Right atrium auricular region (tissue), 2 donors: ENCODE results near the gene OPTN. TPM values are rescaled to one million over a fixed set of nuclear protein-coding genes. Genes with fewer than 3 reads are reported as not detected.

ENCODE experiments used
- DNase-seq: peaks from one replicate; pipeline ENCODE4 v3.0.0-alpha.2; 2019; ENCODE audit warnings: low spot score
- H3K27ac ChIP-seq, 2 donors: fragments of 200-600 bp; sonication (generic); 1 replicate in 1 of 2; 2 replicates in 1 of 2; pipeline ENCODE4 v1.5.1; 2016 to 2019
- H3K27me3 ChIP-seq, 2 donors: fragments of 200-600 bp; sonication (generic); one replicate each; pipeline versions ENCODE4 v1.5.1 to v1.6.0; 2017 to 2019
- H3K36me3 ChIP-seq: fragments of 200-600 bp; sonication (generic); one replicate; pipeline ENCODE4 v1.5.1; 2016
- H3K4me1 ChIP-seq, 2 donors: fragments of 200-600 bp; sonication (generic); one replicate each; pipeline versions ENCODE4 v1.5.1 to v1.6.0; 2017 to 2019
- H3K4me3 ChIP-seq, 2 donors: fragments of 200-600 bp; sonication (generic); 1 replicate in 1 of 2; 2 replicates in 1 of 2; pipeline ENCODE4 v1.5.1; 2017 to 2019; ENCODE audit warnings: mild to moderate bottlenecking in 1 of 2, moderate library complexity in 1 of 2
- H3K9me3 ChIP-seq, 2 donors: fragments of 200-600 bp; sonication (generic); one replicate each; pipeline ENCODE4 v1.5.1; 2019
- total RNA-seq, 2 donors: library from RNA; depleted of rRNA; stranded (reverse); fragments of >200 nt; gene quantifications; one replicate each; pipeline ENCODE4 v1.1.0, GENCODE V29; 2016
- TF ChIP-seq, protein P1 (sequence below), 2 donors: fragments of 200-600 bp; sonication (generic); IDR thresholded peaks; one replicate each; pipeline ENCODE4 v1.5.1; 2019; ENCODE audit warnings: antibody characterized with exemption in 2 of 2

OPTN gene
- total RNA-seq, 2 donors from 2014 or later = 67.9 to 82.7 TPM

DNA sequence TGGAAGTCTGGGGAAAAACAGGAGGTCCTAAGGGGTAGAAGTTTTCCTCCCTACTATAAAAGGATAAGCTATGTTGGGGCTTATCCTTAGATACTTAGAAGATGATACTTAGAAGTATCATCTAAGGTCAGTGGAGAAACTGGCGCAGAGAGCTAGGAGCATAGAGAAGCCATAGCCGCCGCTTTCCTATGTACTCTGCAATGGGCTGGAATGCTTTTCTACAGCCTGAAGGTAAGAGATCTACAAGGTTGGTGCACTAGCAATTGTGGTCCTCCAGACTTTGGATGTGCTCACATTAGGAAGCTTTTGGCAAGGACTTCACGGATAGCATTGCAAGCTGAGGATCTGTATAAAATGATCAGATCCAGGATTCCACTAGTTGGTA, 12.4 kb upstream of the OPTN start:
- H3K4me3 ChIP-seq = no peak overlapping the region
- peaks cover 0 to 9% of the 10 kb centered on the region in 2 donors for H3K4me1 ChIP-seq
- H3K27ac ChIP-seq = no peak overlapping the region
- peaks cover 0 to 14% of the 10 kb centered on the region in 2 donors for H3K9me3 ChIP-seq
- no peak for DNase-seq
- TF ChIP-seq, protein P1, sequence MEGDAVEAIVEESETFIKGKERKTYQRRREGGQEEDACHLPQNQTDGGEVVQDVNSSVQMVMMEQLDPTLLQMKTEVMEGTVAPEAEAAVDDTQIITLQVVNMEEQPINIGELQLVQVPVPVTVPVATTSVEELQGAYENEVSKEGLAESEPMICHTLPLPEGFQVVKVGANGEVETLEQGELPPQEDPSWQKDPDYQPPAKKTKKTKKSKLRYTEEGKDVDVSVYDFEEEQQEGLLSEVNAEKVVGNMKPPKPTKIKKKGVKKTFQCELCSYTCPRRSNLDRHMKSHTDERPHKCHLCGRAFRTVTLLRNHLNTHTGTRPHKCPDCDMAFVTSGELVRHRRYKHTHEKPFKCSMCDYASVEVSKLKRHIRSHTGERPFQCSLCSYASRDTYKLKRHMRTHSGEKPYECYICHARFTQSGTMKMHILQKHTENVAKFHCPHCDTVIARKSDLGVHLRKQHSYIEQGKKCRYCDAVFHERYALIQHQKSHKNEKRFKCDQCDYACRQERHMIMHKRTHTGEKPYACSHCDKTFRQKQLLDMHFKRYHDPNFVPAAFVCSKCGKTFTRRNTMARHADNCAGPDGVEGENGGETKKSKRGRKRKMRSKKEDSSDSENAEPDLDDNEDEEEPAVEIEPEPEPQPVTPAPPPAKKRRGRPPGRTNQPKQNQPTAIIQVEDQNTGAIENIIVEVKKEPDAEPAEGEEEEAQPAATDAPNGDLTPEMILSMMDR (IDR thresholded peaks at IDR 0.05) = no peak
- H3K36me3 ChIP-seq = no peaks in the 10 kb centered on the region
- H3K27me3 ChIP-seq = no peaks in the 10 kb centered on the region

DNA sequence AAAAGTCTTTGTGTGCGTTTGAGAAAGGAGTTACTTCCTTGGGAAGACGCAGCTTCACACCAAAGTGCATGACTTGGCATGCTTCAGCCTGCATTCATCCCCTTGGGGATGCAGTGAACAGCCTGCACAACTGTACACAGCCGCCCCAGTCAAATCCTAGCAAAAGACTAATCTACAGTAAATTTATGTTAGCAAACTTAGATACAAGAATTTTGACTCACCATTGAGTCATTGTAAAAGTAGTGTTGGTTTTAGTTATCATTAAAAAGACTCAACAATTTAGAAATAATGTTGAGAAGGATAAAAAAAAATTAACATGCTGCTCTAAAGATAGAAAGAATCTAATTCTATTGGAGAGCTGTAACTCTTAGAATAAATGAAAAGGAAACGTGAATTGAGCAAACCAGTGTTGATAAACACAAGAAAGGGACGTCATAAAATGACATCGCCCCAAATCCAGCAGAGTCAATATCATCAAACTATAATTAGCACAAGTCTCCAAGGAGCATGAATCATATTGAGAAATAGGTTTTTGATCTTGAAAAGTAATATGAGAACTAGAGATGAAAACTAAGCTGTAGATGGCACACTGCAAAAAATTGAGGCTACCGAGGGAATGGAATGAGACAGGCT, 11.9 kb upstream of the OPTN start:
- H3K4me1 ChIP-seq = peaks cover 0 to 11% of the 10 kb centered on the region in 2 donors
- no peak overlapping the region for H3K27ac ChIP-seq
- H3K4me3 ChIP-seq = no peak overlapping the region
- H3K27me3 ChIP-seq = no peaks in the 10 kb centered on the region
- TF ChIP-seq, protein P1 (IDR thresholded peaks at IDR 0.05) = no peak
- no peak for DNase-seq
- peaks cover 0 to 11% of the 10 kb centered on the region in 2 donors for H3K9me3 ChIP-seq
- H3K36me3 ChIP-seq = no peaks in the 10 kb centered on the region

DNA sequence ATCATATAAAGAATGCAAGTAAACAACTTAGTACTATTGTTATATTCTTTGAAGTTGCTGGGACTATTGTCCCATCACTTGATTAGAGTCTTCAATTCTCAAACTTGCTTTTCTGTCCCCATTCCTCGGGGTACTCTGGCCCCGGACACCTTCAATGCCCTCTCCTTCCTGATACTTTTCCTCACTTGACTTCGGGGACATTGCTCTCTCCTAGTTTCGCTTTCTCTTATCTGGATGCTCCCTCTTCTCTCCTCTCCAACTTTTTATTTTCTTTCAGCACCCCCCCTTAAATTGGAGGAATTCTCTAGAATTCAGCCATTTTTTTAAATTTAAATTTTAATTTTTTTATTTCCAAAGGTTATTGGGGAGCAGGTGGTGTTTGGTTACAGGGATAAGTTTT, 10.6 kb upstream of the OPTN start:
- no peak for DNase-seq
- Histone ChIP-seq H3K27ac (no peak overlapping the region), H3K4me3 (no peak overlapping the region), H3K4me1 (peaks cover 0 to 11% of the 10 kb centered on the region in 2 donors), H3K27me3 (no peaks in the 10 kb centered on the region), H3K9me3 (peaks cover 0 to 4% of the 10 kb centered on the region in 2 donors), H3K36me3 (no peaks in the 10 kb centered on the region)
- TF ChIP-seq, protein P1 (IDR thresholded peaks at IDR 0.05) = no peak

DNA sequence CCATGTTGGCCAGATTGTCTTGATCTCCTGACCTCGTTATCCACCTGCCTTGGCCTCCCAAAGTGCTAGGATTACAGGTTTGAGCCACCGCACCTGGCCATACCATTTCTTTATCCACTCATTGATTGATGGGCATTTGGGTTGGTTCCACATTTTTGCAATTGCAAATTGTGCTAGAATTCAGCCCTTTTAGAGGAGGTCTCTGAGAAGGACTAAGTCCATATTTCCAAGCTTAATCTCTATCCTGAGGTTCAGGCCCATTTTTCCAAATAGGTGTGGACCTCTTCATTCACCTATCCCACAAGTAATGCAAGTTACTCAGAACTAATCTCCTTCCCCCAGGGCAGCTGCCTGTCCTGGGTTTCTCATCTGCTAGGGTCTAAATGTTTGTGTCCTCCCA, 9.7 kb upstream of the OPTN start:
- Histone ChIP-seq H3K27ac (no peak overlapping the region), H3K36me3 (no peaks in the 10 kb centered on the region), H3K4me1 (peaks cover 0 to 11% of the 10 kb centered on the region in 2 donors), H3K9me3 (no peaks in the 10 kb centered on the region), H3K27me3 (no peaks in the 10 kb centered on the region), H3K4me3 (no peak overlapping the region)
- TF ChIP-seq, protein P1 (IDR thresholded peaks at IDR 0.05) = no peak
- DNase-seq = no peak

DNA sequence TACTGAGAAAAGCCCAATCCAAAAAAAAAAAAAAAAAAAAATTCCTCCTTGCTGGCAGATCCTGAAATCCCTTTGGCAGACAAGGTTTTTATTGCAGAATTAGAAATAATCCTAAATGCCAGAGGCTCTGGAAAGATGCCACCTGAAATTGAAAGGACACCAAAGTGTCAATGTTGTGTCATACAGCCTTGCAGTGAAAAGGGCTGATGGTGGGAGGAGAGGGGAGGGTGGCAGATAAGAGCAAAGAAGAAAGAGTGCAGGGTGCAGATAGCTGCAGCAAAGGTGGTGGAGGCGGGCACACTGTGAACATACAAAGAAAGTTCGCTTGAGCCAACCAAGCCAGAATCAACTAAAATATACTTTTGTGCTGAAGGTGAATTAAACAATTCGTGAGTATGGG, 8.2 kb upstream of the OPTN start:
- Histone ChIP-seq H3K4me1 (peaks cover 0 to 11% of the 10 kb centered on the region in 2 donors), H3K27ac (no peak overlapping the region), H3K9me3 (no peaks in the 10 kb centered on the region), H3K36me3 (no peaks in the 10 kb centered on the region), H3K4me3 (no peak overlapping the region), H3K27me3 (no peaks in the 10 kb centered on the region)
- no peak for DNase-seq
- TF ChIP-seq, protein P1 (IDR thresholded peaks at IDR 0.05) = no peak
